GM06990 (cell line): ENCODE results near the gene AUTS2.

Source experiments
- DNase-seq: peaks from one replicate; pipeline ENCODE4 v3.0.0-alpha.2; 2011; ENCODE audit not compliant: insufficient read length; ENCODE audit errors: extremely low read depth
- H3K27me3 ChIP-seq: replicated peaks from 2 replicates; pipeline ENCODE4 v1.6.0; 2011; ENCODE audit warnings: low read length; ENCODE audit not compliant: control insufficient read depth, insufficient read depth
- H3K36me3 ChIP-seq: 2 replicates; pipeline ENCODE4 v1.5.1; 2011; ENCODE audit warnings: low read length; ENCODE audit not compliant: control insufficient read depth, insufficient read depth
- H3K4me3 ChIP-seq: replicated peaks from 2 replicates; pipeline ENCODE4 v1.5.1; 2011; ENCODE audit warnings: low read depth, mild to moderate bottlenecking, control low read depth, low read length
- TF ChIP-seq, protein P1 (sequence below): IDR thresholded peaks from 2 replicates; pipeline ENCODE4 v1.5.1; 2011; ENCODE audit warnings: low read length, control low read depth, mild to moderate bottlenecking, inconsistent platforms; ENCODE audit not compliant: insufficient read depth, poor library complexity, severe bottlenecking

The AUTS2 gene

DNA sequence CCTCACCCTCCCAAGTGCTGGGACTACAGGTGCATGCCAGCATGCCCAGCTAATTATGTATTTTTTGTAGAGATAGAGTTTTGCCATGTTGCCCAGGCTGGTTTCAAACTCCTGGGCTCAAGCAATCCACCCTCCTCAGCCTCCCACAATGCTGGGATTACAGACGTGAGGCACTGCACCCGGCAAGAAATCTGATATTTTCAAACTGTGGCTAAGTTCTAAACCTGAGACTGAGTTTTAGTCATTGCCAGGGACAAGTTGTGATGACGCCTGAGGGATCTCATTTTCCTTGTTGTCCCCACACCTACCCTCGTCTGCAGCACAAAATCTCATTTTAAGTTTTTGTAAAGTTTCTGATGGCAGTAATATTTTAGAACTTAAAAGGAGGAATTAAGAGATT, 9.8 kb downstream of the AUTS2 start:
- TF ChIP-seq, protein P1, sequence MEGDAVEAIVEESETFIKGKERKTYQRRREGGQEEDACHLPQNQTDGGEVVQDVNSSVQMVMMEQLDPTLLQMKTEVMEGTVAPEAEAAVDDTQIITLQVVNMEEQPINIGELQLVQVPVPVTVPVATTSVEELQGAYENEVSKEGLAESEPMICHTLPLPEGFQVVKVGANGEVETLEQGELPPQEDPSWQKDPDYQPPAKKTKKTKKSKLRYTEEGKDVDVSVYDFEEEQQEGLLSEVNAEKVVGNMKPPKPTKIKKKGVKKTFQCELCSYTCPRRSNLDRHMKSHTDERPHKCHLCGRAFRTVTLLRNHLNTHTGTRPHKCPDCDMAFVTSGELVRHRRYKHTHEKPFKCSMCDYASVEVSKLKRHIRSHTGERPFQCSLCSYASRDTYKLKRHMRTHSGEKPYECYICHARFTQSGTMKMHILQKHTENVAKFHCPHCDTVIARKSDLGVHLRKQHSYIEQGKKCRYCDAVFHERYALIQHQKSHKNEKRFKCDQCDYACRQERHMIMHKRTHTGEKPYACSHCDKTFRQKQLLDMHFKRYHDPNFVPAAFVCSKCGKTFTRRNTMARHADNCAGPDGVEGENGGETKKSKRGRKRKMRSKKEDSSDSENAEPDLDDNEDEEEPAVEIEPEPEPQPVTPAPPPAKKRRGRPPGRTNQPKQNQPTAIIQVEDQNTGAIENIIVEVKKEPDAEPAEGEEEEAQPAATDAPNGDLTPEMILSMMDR = no peak
- Histone ChIP-seq H3K4me3 (no peak overlapping the region), H3K36me3 (no peaks in the 10 kb centered on the region), H3K27me3 (no peaks in the 10 kb centered on the region)
- DNase-seq = no peak

DNA sequence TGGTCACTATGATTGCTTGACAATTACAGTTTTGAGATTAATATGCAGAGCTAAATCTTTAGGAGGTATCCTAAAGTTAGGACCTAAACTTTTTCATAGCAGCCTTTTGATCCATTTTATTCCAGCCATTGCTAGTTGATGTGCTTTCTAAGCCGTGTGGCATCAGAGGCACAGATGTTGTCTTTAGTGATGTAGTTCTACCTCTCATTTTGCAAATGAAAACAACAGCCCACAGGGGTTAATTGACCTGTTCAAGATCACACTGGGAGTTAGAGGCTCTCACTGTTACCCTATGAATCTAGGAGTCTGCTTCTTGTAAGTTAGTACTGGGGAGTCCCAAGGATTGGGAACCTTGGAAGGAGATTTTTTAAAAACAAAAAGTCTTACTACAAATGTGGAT, 10.6 kb downstream of the AUTS2 start:
- DNase-seq = no peak
- Histone ChIP-seq H3K36me3 (no peaks in the 10 kb centered on the region), H3K4me3 (no peak overlapping the region), H3K27me3 (no peaks in the 10 kb centered on the region)
- TF ChIP-seq, protein P1 = no peak

DNA sequence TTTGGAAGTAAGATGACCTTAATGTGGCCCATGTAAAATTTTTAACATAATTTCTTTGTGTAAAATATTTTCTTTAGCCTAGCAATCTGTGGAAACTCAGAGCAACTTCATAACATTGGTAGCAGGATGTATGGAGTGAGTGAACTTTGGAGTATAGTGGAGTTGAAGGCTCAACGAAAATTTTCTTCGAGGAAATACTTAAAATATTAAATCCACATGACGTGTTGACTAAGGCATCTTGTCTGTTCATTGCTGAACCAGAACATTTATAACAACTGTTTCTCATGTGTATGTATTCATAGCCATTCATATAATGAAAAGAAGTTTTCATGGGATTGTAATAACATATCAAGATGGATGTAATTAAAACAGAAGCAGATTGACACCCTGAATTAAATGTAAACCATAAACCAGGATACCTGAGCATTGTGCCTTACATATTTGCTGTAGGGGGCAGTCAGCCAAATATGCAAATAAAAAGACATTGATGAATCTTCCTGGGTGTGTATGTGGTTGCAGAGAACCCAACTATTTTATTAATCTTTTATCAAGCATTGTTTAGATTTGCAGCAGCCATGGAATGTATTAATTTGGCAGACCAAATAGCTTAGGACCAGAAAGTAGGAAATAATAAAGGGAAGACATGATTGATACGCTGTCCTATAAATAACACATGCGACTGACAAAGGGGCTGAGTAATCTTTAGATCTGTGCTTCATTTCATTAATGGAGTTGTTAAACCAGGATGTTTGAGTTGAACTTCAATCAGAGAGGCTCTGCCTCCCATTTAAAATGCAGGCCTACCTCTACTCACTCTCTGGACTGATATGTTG, 11.5 kb downstream of the AUTS2 start:
- no peaks in the 10 kb centered on the region for H3K36me3 ChIP-seq
- no peak for DNase-seq
- TF ChIP-seq, protein P1 = no peak
- no peak overlapping the region for H3K4me3 ChIP-seq
- H3K27me3 ChIP-seq = no peaks in the 10 kb centered on the region

DNA sequence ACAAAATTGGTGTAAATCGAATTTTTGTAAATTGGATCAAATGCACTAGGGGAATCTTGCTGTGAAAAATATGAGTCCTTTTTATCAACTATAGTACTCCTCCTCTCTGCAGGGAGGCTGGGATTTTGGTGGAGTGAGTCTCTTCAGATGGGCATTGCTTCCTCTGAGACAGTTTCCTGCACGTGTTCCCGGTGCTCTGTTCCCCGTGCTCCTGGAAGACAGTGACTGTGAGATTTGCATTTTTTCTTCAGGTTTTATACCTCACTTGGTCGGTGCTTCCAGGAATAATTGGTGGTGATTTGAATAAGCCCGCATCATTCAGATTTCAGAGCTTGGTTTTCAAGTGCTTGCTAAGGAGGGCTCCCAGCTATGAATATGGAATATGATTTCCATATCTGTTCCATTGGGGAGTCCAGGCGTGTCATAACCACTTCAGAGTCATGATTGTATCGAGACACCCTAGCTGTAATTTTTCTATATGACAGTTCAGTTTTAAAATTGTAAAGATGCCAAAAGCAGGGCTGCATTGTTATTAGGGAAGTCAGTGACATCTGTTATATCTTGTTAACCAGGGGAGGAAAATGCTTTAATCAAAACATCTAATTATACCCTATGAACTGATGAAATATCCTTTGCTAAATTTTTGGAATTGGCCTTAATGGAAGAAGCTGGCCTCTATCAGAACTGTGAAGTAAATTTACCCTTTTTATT, 12.3 kb downstream of the AUTS2 start:
- no peak for DNase-seq
- Histone ChIP-seq H3K36me3 (no peaks in the 10 kb centered on the region), H3K27me3 (no peaks in the 10 kb centered on the region), H3K4me3 (no peak overlapping the region)
- TF ChIP-seq, protein P1 = no peak

DNA sequence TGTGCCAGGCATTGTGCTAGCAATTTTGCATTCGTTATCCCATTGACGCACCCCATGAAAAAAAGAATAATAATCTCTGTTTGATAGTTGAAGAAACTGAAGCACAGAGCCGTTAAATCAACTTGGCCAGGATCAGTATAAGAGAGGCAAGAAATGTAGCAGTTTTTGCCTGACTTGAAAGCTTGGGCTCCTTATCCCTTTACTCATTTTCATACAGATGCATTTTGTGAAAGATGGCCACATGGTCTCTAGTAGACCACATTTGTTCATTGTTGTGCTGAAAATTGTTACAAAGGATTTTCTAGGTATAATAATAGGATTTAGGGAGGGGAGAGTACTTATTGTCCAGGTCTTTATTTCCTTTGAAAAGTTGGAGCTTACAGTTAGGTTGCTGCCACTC, 14.7 kb downstream of the AUTS2 start:
- no peak overlapping the region for H3K4me3 ChIP-seq
- no peak for DNase-seq
- TF ChIP-seq, protein P1 = no peak
- H3K27me3 ChIP-seq = no peaks in the 10 kb centered on the region
- no peaks in the 10 kb centered on the region for H3K36me3 ChIP-seq
